Neural cell (in vitro differentiated cells): ENCODE results near the gene TEX2. TPM values are rescaled to one million over a fixed set of nuclear protein-coding genes. Genes with fewer than 3 reads are reported as not detected.

Source experiments
- H2AFZ ChIP-seq: fragments of 200-600, 300-800 bp; sonication (generic), shearing (Covaris generic); 2 replicates; pipeline ENCODE4 v1.6.0; 2014; ENCODE audit warnings: low read depth, mild to moderate bottlenecking, antibody characterized with exemption, low read length, moderate library complexity
- H3F3A ChIP-seq: fragments of 200-600 bp; shearing (Covaris generic); 2 replicates; pipeline ENCODE4 v1.6.1; 2016; ENCODE audit warnings: mild to moderate bottlenecking, moderate library complexity, mixed read lengths, antibody characterized with exemption, low read length; ENCODE audit not compliant: insufficient read depth, poor library complexity, severe bottlenecking
- H3K27ac ChIP-seq: fragments of 200-600, 300-800 bp; sonication (generic), shearing (Covaris generic); 2 replicates; pipeline ENCODE4 v1.5.1; 2014; ENCODE audit warnings: mild to moderate bottlenecking, low read length, moderate library complexity
- H3K27me3 ChIP-seq: fragments of 300-800, 200-600 bp; sonication (generic), shearing (Covaris generic); 2 replicates; pipeline ENCODE4 v1.6.0; 2014; ENCODE audit warnings: mild to moderate bottlenecking, low read depth, low read length, moderate library complexity; ENCODE audit not compliant: insufficient read depth
- H3K36me3 ChIP-seq: fragments of 300-800, 200-600 bp; sonication (generic), shearing (Covaris generic); 2 replicates; pipeline ENCODE4 v1.5.1; 2014; ENCODE audit warnings: mild to moderate bottlenecking, antibody characterized with exemption, low read length, moderate library complexity; ENCODE audit not compliant: insufficient read depth
- H3K4me2 ChIP-seq: fragments of 300-800, 200-600 bp; sonication (generic), shearing (Covaris generic); 2 replicates; pipeline ENCODE4 v1.6.0; 2014; ENCODE audit warnings: mild to moderate bottlenecking, low read length
- H3K4me3 ChIP-seq: fragments of 300-800, 200-600 bp; sonication (generic), shearing (Covaris generic); 2 replicates; pipeline ENCODE4 v1.5.1; 2014; ENCODE audit warnings: mild to moderate bottlenecking, low read length, moderate library complexity
- H3K79me2 ChIP-seq: fragments of 200-600 bp; shearing (Covaris generic); replicated peaks from 2 replicates; pipeline ENCODE4 v1.6.0; 2014; ENCODE audit warnings: mild to moderate bottlenecking, low read length, moderate library complexity; ENCODE audit not compliant: insufficient read depth
- H3K9ac ChIP-seq: fragments of 300-800, 200-600 bp; sonication (generic), shearing (Covaris generic); 2 replicates; pipeline ENCODE4 v1.6.1; 2016; ENCODE audit warnings: mild to moderate bottlenecking, low read length, mixed read lengths
- H3K9me2 ChIP-seq: fragments of 200-600 bp; shearing (Covaris generic); 2 replicates; pipeline ENCODE4 v1.6.1; 2016; ENCODE audit warnings: mild to moderate bottlenecking, low read length, mixed read lengths; ENCODE audit not compliant: insufficient read depth
- H3K9me3 ChIP-seq: fragments of 200-600, 300-800 bp; sonication (generic), shearing (Covaris generic); 2 replicates; pipeline ENCODE4 v1.6.1; 2016; ENCODE audit warnings: mild to moderate bottlenecking, mixed run types, low read length, moderate library complexity, mixed read lengths
- H4K20me1 ChIP-seq: fragments of 200-600 bp; shearing (Covaris generic); 2 replicates; pipeline ENCODE4 v1.6.1; 2016; ENCODE audit warnings: mild to moderate bottlenecking, mixed run types; ENCODE audit not compliant: insufficient read depth
- EP300 ChIP-seq: fragments of 450-650 bp; conservative IDR thresholded peaks from 2 replicates; pipeline ENCODE4 v1.6.1; 2014; ENCODE audit warnings: antibody characterized with exemption, mild to moderate bottlenecking, moderate library complexity; ENCODE audit not compliant: poor library complexity, severe bottlenecking
- EZH2 ChIP-seq: fragments of 200-600, 300-800 bp; shearing (Covaris generic), sonication (generic); IDR thresholded peaks from 2 replicates; pipeline ENCODE4 v1.6.1; 2014; ENCODE audit warnings: antibody characterized with exemption, low read length, borderline replicate concordance, mild to moderate bottlenecking; ENCODE audit not compliant: insufficient read depth, poor library complexity, severe bottlenecking
- MXI1 ChIP-seq: fragments of 450-650 bp; conservative IDR thresholded peaks from 2 replicates; pipeline ENCODE4 v1.6.1; 2014; ENCODE audit warnings: antibody characterized with exemption, mild to moderate bottlenecking; ENCODE audit not compliant: poor library complexity, severe bottlenecking
- POLR2AphosphoS5 ChIP-seq: IDR thresholded peaks from 2 replicates; pipeline ENCODE4 v1.6.1; 2012
- RAD21 ChIP-seq: fragments of 450-650 bp; conservative IDR thresholded peaks from 2 replicates; pipeline ENCODE4 v1.6.1; 2014; ENCODE audit warnings: antibody characterized with exemption, mild to moderate bottlenecking, moderate library complexity
- SMC3 ChIP-seq: fragments of 450-650 bp; conservative IDR thresholded peaks from 2 replicates; pipeline ENCODE4 v1.6.1; 2014; ENCODE audit warnings: antibody characterized with exemption, mild to moderate bottlenecking, moderate library complexity; ENCODE audit not compliant: poor library complexity
- TAF1 ChIP-seq: IDR thresholded peaks from 2 replicates; pipeline ENCODE4 v1.6.1; 2012; ENCODE audit warnings: low read depth
- polyA plus RNA-seq: library from polyadenylated mRNA; depleted of rRNA; stranded (reverse); fragments of >200 nt; gene quantifications from 2 replicates; pipeline ENCODE4 v1.2.3, GENCODE V29; 2014
- TF ChIP-seq, protein P1 (sequence below): IDR thresholded peaks from 2 replicates; pipeline ENCODE4 v1.6.1; 2012; ENCODE audit warnings: borderline replicate concordance
- TF ChIP-seq, protein P2 (sequence below): fragments of 450-650 bp; IDR thresholded peaks from 2 replicates; pipeline ENCODE4 v1.5.1; 2014; ENCODE audit warnings: antibody characterized with exemption, mild to moderate bottlenecking, moderate library complexity; ENCODE audit not compliant: poor library complexity, severe bottlenecking

Gene TEX2
- polyA plus RNA-seq, 1 donor from 2014 or later, result 19.7 TPM

DNA sequence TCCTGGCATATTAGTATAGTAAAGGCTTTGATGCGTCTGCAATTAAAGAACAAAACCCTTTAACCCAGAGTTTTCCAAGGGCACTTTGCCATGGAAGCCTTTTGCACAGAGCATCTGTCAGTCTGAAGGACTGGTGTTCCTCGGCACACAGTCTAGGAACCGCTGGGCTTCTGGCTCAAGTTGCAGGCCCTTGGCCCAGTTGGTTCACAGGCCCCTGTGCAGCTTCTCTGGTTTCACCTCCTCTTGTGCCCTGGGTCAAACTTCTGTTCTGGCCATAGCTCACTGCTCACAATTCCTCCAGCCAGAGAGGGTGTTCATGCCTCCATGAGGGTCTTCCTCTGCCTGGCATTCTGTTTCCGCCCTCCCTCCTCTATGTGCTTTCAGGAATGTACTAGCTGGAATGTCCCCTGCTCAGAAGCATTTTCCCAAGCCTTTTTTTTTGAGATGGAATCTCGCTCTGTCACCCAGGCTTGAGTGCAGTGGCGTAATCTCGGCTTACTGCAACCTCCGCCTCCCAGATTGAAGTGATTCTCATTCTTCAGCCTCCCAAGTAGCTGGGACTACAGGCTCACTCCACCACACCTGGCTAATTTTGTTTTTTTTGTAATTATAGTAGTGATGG is 34.5 kb upstream of the TEX2 start:
- Histone ChIP-seq H3K79me2 (no peaks in the 10 kb centered on the region), H3K9ac (no peak overlapping the region), H3K9me2 (no peaks in the 10 kb centered on the region), H3F3A (peaks cover 3% of the 10 kb centered on the region), H3K36me3 (no peaks in the 10 kb centered on the region), H3K27ac (no peak overlapping the region), H3K9me3 (no peaks in the 10 kb centered on the region), H4K20me1 (no peaks in the 10 kb centered on the region), H3K4me3 (no peak overlapping the region), H3K27me3 (no peaks in the 10 kb centered on the region), H2AFZ (no peak overlapping the region), H3K4me2 (no peak overlapping the region)
- TF ChIP-seq, protein P1, sequence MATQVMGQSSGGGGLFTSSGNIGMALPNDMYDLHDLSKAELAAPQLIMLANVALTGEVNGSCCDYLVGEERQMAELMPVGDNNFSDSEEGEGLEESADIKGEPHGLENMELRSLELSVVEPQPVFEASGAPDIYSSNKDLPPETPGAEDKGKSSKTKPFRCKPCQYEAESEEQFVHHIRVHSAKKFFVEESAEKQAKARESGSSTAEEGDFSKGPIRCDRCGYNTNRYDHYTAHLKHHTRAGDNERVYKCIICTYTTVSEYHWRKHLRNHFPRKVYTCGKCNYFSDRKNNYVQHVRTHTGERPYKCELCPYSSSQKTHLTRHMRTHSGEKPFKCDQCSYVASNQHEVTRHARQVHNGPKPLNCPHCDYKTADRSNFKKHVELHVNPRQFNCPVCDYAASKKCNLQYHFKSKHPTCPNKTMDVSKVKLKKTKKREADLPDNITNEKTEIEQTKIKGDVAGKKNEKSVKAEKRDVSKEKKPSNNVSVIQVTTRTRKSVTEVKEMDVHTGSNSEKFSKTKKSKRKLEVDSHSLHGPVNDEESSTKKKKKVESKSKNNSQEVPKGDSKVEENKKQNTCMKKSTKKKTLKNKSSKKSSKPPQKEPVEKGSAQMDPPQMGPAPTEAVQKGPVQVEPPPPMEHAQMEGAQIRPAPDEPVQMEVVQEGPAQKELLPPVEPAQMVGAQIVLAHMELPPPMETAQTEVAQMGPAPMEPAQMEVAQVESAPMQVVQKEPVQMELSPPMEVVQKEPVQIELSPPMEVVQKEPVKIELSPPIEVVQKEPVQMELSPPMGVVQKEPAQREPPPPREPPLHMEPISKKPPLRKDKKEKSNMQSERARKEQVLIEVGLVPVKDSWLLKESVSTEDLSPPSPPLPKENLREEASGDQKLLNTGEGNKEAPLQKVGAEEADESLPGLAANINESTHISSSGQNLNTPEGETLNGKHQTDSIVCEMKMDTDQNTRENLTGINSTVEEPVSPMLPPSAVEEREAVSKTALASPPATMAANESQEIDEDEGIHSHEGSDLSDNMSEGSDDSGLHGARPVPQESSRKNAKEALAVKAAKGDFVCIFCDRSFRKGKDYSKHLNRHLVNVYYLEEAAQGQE, result no peak
- TF ChIP-seq POLR2AphosphoS5, result no peak
- no peak for TF ChIP-seq EZH2
- no peak for TF ChIP-seq EP300
- no peak for TF ChIP-seq RAD21
- TF ChIP-seq, protein P2, sequence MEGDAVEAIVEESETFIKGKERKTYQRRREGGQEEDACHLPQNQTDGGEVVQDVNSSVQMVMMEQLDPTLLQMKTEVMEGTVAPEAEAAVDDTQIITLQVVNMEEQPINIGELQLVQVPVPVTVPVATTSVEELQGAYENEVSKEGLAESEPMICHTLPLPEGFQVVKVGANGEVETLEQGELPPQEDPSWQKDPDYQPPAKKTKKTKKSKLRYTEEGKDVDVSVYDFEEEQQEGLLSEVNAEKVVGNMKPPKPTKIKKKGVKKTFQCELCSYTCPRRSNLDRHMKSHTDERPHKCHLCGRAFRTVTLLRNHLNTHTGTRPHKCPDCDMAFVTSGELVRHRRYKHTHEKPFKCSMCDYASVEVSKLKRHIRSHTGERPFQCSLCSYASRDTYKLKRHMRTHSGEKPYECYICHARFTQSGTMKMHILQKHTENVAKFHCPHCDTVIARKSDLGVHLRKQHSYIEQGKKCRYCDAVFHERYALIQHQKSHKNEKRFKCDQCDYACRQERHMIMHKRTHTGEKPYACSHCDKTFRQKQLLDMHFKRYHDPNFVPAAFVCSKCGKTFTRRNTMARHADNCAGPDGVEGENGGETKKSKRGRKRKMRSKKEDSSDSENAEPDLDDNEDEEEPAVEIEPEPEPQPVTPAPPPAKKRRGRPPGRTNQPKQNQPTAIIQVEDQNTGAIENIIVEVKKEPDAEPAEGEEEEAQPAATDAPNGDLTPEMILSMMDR, result no peak
- TF ChIP-seq TAF1, result no peak
- no peak for TF ChIP-seq SMC3
- no peak for TF ChIP-seq MXI1

DNA sequence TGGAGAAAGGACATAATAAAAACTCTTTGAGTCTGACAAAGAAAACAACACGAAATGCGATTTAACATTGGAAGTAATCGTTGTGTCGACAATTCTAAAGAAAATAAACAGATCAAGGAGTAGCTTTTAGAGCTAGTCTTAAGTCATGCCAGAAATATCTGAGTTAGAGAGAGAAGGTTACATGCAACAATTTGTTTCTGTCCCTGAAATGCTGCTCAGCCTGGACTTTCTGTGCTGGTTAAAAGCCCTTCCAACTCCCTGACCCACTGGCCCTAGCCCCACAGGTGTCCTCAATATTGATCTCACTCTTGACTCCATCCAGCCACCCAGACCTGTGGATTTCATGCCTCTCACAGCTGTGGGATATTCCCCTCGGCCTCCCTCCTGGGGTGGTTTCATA is 33.2 kb upstream of the TEX2 start:
- Histone ChIP-seq H3K27ac (no peak overlapping the region), H3K27me3 (no peaks in the 10 kb centered on the region)

More for the DNA sequence above, 33.2 kb upstream of the TEX2 start:
- no peak overlapping the region for H3K4me3 ChIP-seq
- H3K36me3 ChIP-seq, result no peaks in the 10 kb centered on the region
- no peak for TF ChIP-seq TAF1
- no peak for TF ChIP-seq RAD21
- TF ChIP-seq SMC3, result no peak
- H3K79me2 ChIP-seq, result no peaks in the 10 kb centered on the region
- peaks cover 3% of the 10 kb centered on the region for H3F3A ChIP-seq
- H3K9me2 ChIP-seq, result no peaks in the 10 kb centered on the region
- H4K20me1 ChIP-seq, result no peaks in the 10 kb centered on the region
- H2AFZ ChIP-seq, result no peak overlapping the region
- no peak overlapping the region for H3K9ac ChIP-seq
- no peaks in the 10 kb centered on the region for H3K9me3 ChIP-seq
- no peak overlapping the region for H3K4me2 ChIP-seq
